Inferior parietal cortex (tissue), 1 donor: ENCODE data around the gene IGF1R.

Source experiments
- DNase-seq: peaks from one replicate; pipeline ENCODE4 v3.0.0-alpha.2; 2016; ENCODE audit errors: extremely low spot score

IGF1R gene

DNA sequence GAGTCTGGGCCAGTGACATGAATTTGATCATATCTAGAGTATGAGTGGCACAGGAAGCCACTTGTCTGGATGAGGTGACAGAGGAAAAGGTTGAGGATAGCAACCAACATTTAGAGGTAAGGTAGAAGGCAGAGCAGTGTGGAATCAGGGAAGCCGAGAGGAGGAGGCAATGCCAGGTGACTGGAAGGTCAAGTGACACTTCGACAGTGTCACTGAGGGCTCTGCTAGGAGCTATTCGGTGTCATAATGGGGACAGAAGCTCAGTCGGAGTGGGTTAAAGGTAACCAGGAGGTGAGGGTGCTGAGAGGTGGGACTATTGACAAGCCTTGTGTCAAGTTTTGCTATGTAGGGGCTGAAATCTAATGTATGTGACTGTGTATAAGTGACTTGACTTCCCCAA, 56.7 kb downstream of the IGF1R start:
- no peak for DNase-seq

GRCh38 chr15:98706387-98706786, 58.0 kb downstream of the IGF1R start:
- DNase-seq, result no peak

DNA sequence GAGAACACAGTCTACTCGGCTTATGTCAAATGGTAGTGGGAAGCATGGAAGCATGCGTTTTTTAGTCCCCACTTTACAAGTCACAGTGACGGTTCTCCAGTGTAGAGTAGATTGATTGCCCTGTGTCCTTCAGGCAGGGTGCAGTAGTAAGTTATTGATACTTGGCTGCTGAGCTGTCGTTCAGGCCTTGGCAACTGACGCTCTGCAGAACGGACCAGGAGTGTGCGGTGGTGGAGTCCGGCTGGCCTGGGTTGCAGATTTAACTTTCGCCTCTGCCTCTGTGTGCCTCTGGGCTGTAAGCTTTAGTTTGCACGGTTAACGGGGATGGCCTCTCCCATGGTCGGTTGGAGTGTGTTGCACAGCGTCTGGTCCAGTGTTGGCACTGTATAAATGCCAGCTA, 58.6 kb downstream of the IGF1R start:
- DNase-seq, result no peak

DNA sequence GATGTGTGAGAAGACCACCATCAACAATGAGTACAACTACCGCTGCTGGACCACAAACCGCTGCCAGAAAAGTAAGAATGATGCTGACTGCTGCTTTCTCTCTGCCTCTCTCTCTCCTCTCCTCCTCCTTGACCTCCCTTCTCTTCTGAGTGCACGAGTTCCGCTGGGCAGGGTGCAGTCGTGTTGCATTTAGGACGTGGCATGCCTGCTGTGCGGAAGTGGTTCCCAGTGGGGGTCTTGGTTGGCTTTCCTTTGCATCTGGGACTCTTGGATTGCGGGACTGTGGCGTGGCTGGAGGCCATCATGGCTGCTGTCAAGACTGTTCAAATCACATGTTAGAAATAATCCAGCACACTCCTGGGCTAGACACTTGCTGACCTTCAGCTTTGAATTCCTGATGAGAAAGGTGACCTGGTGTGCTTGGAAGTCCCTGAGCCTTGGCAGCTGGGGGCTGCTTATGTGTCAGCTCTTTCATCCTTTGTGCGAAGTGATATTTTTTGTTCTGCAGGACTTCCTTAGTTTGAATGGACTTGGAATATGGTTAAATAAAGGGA, 59.8 kb downstream of the IGF1R start:
- no peak for DNase-seq

DNA sequence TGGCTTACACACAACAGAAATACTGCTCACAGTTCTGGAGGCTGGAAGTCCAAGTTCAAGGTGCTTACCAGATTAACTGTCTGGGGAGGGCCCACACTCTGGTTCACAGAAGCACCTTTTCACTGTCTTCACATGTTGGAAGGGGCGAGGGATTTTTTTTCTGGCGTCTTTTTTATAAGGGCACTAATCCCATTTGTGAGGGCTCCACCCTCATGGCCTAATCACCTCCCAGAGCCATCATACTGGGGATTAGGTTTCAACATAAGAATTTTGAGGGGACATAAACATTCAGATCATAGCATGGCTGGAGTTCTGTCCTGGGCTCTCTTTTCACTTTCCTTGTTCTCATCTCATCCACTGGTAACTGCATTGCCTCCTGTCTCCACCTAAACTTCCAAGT, 63.5 kb downstream of the IGF1R start:
- DNase-seq, result no peak

GRCh38 chr15:98712845-98713584, 64.7 kb downstream of the IGF1R start:
- DNase-seq, result no peak

GRCh38 chr15:98713585-98714001, 65.3 kb downstream of the IGF1R start:
- no peak for DNase-seq

GRCh38 chr15:98714922-98715321, 66.6 kb downstream of the IGF1R start:
- DNase-seq, result no peak

DNA sequence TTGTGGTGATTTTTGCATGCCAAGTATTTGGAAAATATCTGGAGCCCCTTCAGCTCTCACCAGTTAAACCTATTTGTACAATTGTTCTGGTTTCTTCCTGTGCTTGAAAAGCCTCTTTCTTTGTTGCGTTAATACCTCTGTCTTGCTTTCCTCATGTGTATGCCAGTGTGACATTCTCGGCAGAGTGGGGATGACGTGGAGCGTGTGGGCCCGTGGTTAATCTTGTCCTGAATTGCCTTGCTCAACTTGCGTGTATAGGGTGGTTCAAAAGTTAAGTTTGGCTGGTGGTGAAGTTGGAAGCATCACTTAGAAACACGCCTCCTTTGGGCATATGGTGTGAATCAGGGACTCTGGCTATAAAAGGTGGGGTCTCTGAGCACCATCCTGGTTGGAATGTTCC, 67.1 kb downstream of the IGF1R start:
- DNase-seq, result no peak

DNA sequence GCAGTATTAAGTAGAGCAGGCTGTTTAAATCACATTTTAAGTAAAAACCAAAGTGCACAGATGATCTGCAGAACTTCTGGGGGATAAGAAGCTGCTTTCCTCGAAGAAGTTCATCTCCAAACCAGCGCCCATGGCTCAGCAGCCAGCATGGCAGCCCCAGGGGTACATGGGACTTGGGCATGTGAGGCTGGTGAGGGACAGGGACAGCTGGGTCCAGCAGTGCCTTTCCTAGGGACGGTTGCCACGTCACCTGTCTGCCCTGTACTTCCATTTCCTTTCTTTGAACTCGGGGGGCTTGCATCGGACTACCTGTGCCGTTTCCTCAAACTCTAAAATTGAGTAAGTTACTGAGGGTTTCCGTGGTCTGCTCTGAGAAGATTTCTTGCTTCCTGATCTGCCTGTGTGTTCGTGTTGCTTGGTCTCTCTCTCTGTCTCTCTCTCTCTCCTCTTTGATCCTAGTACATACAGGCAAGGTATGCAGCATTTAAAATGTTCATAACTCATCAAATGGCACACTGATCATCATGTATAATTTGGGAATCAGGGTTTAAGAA, 67.6 kb downstream of the IGF1R start:
- DNase-seq, result no peak

DNA sequence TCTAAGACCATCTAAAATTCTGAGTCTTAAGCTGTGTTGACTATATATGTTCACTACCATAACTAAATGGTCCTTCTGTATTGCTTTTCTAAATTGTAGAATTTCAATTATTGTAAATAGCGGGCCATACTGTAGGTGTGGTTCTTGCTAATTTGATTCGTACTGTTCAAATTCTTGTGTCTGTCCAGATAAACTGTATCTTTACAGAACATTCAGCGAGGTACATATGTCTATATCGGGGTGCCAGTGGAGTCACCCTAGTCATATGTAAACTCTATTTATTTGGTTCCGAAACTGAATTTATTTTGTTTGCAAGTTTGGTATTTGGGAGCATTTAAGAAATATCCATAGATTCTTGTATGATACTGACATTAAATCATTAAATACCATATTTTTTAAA, 69.0 kb downstream of the IGF1R start:
- no peak for DNase-seq

- DNase-seq, result no peak
These were observed 69.6 kb downstream of the IGF1R start for GRCh38 chr15:98717942-98718341.

DNA sequence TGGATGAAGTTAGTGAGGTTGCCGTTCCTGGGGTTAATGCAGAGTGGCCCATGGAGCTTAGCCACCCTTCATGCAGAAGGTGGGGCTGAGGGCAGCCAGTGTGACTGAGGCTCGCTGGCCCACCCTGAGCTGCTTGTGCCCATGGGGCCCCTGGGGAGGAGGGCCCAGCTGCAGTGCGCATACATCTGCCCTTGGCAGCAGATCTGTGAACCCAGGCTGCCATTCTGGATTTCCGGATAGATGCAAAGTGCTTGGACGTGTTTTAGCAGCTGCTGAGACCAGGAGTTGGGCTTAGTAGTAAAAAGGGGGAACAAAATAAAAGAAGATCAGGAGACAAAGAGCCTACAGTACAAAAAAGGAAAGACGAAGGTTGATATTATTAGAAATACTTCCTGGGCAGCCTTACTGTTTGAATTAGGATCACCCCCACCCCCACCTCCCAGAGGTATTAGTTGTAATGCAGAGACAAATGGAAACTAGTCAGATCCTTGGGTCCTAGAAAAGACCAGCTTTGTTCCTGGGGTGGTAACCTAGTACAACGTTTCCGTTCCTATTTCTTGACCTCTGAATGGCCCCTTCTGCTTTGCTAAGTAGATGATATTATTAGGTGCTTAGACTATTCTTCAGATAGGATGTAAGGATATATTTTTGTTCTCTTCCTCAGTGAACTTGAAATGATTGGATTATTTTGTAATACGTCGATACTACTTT, 70.2 kb downstream of the IGF1R start:
- no peak for DNase-seq

- no peak for DNase-seq
These were observed 70.9 kb downstream of the IGF1R start for GRCh38 chr15:98719137-98719740.

- DNase-seq, result no peak
These were observed 71.7 kb downstream of the IGF1R start for GRCh38 chr15:98720031-98720430.

DNA sequence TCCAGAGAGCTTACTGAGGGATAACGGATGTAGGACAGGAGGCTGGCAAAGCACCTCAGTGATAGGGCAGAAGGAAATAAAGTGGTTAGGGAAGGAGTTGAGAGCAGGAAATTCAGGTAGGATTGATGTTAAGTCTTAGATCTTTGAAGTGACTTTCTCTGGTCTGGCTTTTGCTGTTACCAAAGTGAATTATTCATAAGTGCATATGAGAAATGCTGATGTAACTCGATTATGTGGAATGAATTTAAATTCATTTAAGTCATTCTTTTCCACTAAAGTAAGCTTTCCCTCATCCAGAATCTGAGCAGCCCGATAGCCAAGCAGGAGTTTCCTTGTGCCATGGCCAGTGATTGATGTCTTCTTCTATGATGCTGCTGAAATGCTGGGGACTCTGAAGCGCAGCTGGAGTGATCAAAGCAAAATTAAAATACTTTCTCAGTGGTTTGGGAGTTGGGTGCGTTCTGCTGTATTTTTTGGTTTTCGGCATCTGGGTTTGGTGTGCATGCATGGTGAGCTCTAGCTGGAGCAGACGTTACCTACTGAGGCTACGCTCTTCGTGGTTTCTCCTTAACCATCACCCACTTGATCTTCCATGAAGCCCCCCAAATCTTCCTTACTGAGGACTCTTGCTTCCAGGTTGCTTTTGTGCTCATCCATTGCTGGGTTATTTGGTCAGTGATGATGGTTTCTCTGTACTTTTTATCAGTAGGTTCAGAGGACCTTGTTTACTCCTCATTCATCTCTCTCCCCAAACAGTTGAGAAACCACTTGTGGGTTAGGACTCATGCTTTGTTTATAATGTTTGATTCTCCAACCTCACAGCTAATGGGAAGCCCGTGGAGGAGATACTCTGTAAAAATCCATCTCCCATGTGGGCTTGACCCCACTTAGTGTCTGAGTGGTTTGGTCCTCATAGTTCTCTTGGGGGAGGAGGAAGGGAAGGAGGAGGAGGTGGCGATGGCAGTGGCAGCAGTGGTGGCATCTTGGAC, 72.5 kb downstream of the IGF1R start:
- no peak for DNase-seq

DNA sequence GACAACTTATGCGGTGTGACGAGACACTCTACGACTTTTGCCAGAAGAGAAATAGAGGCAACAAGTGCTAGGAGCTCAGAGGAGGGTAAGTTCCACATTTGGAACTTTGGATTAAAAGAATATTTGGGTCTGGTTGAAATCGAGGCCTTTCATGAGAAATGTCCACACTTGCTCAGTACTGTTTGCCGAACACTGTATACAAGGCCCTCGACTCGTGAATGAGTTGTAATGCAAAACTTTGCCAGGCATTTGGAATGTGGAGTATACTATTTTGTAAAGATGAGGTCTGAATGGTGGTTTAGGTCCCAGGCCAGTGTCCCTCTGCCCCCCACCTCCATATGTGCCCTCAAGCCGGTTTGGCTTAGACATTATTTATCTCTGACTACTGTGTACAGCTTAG, 73.9 kb downstream of the IGF1R start:
- no peak for DNase-seq

GRCh38 chr15:98722645-98723044, 74.3 kb downstream of the IGF1R start:
- DNase-seq, result no peak

- DNase-seq, result no peak
These were observed 74.9 kb downstream of the IGF1R start for GRCh38 chr15:98723195-98723594.

DNA sequence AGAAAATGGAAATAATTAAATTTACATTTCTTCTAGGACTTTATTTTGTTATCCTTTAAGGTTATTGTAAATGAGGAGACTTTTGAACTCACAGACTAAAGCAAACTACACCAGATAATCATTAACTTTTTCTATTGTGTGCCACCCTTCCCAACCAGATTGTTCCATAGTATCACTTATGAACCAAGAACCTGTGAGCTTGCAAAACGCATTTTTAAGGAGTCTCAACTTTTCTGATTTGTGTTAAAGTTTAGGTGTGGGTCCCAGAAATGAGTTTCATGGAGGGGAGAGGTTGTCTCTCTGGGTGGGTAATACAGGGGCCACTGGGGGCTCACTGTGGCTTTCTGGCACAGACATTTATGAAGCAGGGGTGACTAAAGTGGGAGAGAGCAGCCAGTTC, 75.7 kb downstream of the IGF1R start:
- no peak for DNase-seq

DNA sequence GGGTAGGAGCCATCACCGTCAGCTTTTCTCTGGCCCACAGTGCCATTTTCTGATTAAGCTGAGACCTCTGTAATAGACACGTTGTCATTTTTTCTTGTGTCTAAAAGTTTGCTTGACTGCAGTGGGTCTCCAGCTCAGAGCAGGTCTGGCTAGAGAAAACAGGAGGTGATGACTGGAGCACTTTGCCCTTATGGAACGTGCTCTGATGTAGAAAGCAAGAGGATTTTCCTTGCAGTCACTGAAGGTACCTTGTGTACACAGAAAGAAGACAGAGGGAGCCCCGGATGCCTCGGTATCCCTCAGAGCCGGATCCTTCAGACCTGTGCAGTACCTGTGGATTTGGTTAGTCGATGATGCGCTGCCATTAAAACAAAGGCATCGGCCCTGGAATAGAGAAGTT, 76.2 kb downstream of the IGF1R start:
- DNase-seq, result no peak
